Left forelimb (tissue), 1 donor: Measurements from ENCODE around the gene EIF5.
"Not testable (repeated sequence)": the region's sequence is repeated elsewhere in the genome, so short reads cannot be mapped to it uniquely, and the experiment has no call there.

ENCODE experiments used
- DNase-seq: peaks from one replicate; pipeline ENCODE4 v3.0.0-alpha.2; 2018; ENCODE audit warnings: low spot score

Gene EIF5

GRCh38 chr14:103336191-103336590 lies 2.2 kb downstream of the EIF5 start:
- no peak for DNase-seq

DNA sequence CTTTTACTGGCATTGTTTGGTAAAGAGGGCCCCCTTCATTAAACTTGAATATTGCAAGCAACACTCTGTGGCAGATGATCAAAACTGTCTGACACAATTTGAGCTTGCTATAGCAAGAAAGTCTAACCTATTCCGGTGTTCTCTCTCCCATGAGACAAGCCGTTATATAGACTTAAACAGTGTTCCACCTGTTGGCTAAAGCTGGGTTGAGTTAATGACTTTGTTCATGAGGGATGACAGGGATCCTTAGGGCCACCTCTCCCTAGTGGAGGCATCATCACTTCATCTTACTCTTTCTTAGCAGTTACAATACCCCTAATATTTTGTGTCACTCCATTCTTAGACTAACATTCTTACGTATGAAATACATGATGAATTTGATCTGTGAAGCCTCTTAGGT lies 3.8 kb downstream of the EIF5 start:
- no peak for DNase-seq

DNA sequence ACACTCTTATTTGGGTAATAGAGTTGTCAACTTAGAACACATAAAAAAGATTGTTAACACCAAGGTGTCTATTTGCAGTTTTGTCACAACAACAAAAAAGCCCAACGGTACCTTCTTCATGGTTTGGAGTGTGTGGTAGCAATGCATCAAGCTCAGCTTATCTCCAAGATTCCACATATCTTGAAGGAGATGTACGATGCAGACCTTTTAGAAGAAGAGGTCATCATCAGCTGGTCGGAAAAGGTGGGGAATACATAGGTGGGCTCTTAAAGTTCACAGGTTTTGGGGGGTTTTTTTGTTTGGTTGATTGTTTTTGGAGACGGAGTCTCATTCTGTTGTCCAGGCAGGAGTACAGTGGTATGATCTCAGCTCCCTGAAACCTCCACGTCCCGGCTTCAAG lies 5.5 kb downstream of the EIF5 start:
- DNase-seq: no peak

GRCh38 chr14:103340480-103341212 lies 6.6 kb downstream of the EIF5 start:
- DNase-seq: no peak

DNA sequence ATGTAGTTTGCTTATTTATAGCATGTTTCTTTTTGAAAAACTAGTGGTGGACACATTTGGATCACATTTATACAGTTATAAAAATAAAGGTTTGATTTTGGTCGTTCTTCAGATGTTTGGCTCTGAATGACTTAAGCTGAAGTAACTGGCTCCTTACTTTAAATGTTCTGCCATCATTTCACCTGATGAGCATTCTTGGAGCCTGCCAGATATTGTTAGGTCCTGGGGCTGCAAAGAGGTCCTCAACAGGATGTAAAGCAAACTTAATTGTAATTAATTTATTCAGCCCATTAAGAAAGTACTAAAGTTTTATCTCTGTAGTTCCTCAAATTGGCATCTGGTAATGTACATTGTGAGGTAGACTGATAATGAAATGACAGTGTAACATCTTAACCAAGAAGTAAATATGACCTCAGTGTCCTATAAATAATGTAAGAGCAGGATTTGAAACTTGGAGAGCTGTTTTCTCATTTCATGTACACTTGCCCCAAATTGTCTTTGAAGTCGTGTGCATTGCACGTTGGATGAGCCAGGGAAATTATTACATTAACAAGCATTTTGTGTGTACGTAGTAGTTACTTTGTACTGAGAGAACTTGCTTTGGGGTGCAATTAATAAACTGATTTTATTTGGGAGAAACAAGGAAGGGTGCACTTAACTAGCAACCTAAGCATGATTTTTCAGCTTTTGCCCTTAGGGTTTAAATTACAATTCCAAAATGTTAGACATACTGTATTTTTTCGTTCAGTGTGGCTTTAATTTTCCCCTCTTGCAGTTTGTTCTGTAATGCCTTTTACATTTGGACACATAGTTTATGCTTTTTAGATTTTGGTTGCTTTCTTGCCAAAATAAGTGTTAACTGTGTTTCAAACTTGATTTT lies 7.5 kb downstream of the EIF5 start:
- DNase-seq: no peak

DNA sequence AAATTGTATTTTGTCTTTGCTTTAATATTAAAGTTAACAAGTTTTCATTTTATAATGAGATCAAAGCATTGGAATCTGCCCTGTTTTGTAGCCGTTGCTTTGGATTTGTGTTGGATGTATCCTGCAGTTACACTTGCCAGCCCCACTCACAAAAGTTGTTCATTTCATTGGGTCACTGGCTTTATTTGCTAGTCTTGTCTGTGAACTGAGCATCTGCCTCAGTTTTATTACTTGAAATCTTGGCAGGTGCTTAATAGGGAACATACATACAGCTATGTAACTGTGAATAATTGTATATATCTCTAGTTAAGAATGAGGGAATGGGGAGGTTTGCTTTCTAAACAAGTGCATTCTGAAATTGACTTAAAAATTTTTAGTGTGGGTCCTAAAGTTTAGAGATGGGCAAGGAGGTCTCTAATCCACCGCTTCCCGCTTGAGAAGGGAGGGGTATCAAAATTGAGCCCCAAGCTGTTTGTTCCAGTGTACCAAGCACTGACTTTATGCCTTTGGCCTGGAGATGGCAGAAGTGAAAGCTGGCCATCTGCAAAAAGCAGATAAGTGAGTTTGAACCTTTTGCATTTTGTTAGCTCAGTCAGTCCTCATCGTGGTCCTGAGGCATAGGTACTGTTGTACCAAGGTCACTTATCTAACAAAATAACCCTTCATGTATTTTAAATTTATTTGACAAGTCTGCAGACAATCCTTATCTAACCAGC lies 9.3 kb downstream of the EIF5 start:
- no peak for DNase-seq

GRCh38 chr14:103343905-103344797 lies 10.1 kb downstream of the EIF5 start:
- DNase-seq: no peak

- no peak for DNase-seq
These were observed 12.2 kb downstream of the EIF5 start for GRCh38 chr14:103346286-103346685.

GRCh38 chr14:103347091-103347815 lies 13.2 kb downstream of the EIF5 start:
- no peak for DNase-seq

- DNase-seq: no peak
These were observed 14.1 kb downstream of the EIF5 start for GRCh38 chr14:103348154-103348553.

DNA sequence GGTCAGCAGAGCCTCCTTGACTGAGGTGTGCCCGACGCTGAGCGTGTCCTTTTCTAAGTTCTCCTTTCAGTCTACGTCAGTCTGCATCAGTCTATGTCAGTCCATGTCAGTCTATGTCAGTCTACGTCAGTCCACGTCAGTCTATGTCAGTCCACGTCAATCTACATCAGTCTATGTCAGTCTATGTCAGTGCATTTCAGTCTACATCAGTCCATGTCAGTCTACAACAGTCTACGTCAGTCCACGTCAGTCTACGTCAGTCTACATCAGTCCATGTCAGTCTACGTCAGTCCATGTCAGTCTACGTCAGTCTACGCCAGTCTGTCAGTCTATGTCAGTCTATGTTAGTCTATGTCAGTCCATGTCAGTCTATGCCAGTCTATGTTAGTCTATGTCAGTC lies 15.9 kb downstream of the EIF5 start:
- no peak for DNase-seq

DNA sequence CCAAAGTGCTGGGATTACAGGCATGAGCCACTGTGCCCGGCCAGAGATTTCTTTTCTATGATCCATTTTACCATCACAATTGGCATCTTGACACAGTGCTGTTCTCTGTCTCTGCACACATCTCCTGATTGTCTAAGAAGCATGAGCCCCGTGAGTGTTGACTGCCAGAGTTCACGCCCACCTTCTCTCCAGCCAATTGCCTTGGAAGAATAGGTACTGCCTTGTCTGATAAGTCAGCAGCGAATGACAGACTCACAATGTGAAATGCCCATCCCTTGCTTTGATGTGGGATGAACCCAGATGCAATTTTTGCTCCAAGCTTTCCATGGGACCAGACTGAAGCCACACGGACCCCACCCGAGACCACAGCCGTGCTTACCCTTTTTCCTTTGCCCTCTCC lies 19.3 kb downstream of the EIF5 start:
- DNase-seq: no peak

DNA sequence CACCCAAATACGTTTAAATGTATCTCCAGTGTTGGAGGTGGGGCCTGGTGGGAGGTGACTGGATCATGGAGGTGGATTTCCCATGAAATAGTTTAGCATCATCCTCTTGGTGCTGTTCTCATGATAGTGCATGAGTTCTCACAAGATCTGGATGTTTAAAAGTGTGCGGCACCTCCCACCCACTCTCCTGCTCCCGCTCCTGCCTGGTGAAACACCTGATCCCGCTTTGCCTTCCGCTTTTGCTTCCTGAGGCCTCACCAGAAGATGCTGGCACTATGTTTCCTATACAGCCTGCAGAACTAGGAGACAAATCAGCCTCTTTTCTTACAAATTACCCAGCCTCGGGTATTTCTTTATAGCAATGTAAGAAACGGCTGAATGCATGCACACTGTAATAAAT lies 20.1 kb downstream of the EIF5 start:
- DNase-seq: no peak

GRCh38 chr14:103356024-103356682 lies 22.1 kb downstream of the EIF5 start:
- DNase-seq: no peak

DNA sequence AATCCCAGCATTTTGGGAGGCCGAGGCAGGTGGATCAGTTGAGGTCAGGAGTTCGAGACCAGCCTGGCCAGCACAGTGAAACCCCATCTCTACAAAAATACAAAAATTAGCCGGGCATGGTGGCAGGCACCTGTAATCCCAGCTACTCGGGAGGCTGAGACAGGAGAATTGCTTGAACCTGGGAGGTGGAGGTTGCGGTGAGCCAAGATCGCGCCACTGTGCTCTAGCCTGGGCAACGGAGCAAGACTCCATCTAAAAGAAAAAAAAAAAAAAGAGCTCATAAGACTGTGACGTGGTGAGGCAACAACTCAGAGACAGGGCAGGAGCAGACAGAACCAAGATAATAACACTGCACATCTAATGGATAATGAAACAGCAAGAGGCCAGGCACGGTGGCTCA lies 23.5 kb downstream of the EIF5 start:
- not testable (repeated sequence) for DNase-seq

- no peak for DNase-seq
These were observed 26.5 kb downstream of the EIF5 start for GRCh38 chr14:103360548-103360947.

DNA sequence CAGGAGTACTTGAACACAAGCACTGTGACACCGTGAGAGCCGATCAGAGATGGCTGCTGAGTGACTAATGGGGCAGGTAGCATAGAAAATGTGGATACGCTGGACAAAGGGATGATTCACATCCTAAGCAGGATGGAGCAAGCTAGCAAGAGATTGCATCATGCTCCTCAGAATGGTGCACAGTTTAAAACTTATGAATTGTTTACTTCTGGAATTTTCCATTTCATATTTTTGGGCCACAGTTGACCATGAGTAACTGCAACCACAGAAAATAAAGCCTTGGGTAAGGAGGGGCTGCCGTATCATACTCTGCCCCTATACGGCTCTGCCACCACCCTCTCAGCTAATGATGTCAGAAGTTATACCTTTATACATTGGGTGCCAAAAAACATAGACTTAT lies 27.8 kb downstream of the EIF5 start:
- no peak for DNase-seq

GRCh38 chr14:103362780-103363179 lies 28.7 kb downstream of the EIF5 start:
- DNase-seq: no peak

DNA sequence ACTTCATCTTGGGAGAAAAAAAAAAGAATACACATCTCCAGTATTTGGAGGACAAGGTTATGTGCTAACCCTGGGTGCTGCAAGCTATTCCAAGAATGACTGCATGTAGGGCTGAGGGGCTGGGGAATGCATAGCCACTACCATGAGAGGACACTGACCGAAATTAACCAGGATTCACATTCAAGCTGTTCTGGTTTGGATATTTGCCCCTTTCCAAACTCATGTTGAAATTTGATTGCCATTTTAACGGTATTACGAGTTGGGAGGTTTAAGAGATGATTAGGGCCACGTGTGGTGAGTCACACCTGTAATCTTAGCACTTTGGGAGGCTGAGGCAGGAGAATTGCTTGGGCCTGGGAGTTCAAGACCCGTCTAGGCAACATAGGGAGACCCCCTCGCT lies 32.7 kb downstream of the EIF5 start:
- DNase-seq: no peak

- DNase-seq: no peak
These were observed 34.0 kb downstream of the EIF5 start for GRCh38 chr14:103367995-103368394.

GRCh38 chr14:103370087-103370486 lies 36.0 kb downstream of the EIF5 start:
- no peak for DNase-seq
